ENCODE data around the gene SRGAP2B.
"Not testable (repeated sequence)": the region's sequence is repeated elsewhere in the genome, so short reads cannot be mapped to it uniquely, and the experiment has no call there.

DNA sequence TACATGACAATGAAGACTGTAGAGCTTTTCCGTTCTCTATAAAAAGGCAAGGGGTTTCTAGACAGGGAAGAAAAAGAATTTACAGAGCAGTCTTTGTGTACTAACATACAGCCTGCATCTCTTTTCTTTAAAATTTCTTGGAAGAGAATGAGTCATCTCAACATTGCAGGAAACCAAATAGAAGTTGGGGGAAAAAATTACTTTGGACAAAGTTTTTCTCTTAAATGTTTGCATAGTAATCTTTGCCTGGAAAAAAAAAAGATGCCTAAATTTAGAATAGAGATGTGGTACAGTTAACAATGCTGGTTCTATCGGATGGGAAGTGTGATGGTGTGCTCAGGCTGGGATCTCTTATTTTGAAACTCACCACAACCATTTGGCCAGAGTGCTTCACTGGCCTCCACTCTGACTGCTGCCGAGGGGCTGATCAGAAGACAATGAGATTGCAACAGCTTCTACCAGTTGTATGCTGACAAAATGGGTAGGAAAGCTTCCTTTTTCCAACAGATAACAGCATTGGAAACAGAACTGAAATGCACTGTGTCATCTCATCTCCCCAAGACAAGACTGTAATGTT is 177.0 kb downstream of the SRGAP2B start:
- not testable (repeated sequence) for TF ChIP-seq EZH2 (IDR thresholded peaks at IDR 0.05); POLR2AphosphoS5 (IDR thresholded peaks at IDR 0.05; ENCODE audit: borderline replicate concordance, low read depth, low read length)

Data from SK-N-MC (cell line).